Cardiac fibroblast (primary cell): ENCODE data around the gene GJD3.
"Not testable (repeated sequence)": the region's sequence is repeated elsewhere in the genome, so short reads cannot be mapped to it uniquely, and the experiment has no call there.

Experiments
- DNase-seq, 2 donors: peaks; one replicate each; pipeline versions ENCODE4 v3.0.0 to v3.0.0-alpha.2; 2010; ENCODE audit warnings: low read depth in 2 of 2
- H3K4me3 ChIP-seq, 2 donors: replicated peaks in 1 of 2; 1 replicate in 1 of 2; 2 replicates in 1 of 2; pipeline ENCODE4 v1.5.1; 2011; ENCODE audit warnings: low read depth in 2 of 2, low read length in 2 of 2, mild to moderate bottlenecking in 2 of 2, moderate library complexity in 1 of 2
- CTCF ChIP-seq: IDR thresholded peaks from one replicate; pipeline ENCODE4 v1.5.1; 2011; ENCODE audit warnings: low read depth, mild to moderate bottlenecking, low read length, inconsistent platforms

GJD3 gene

GRCh38 chr17:40374821-40375498, 10.4 kb upstream of the GJD3 start:
- DNase-seq, result no peak
- no peak overlapping the region for H3K4me3 ChIP-seq
- TF ChIP-seq CTCF, result no peak

- no peak overlapping the region for H3K4me3 ChIP-seq
- DNase-seq, result no peak
- TF ChIP-seq CTCF, result no peak
Measured at GRCh38 chr17:40373999-40374398, 9.5 kb upstream of the GJD3 start.

GRCh38 chr17:40373324-40373723, 8.8 kb upstream of the GJD3 start:
- peak; percentile 83 to 97 for DNase-seq
- TF ChIP-seq CTCF, result no peak
- H3K4me3 ChIP-seq, result no peak overlapping the region

- peak in 1 of 2 donors; percentile 57 for DNase-seq
- not testable (repeated sequence) for H3K4me3 ChIP-seq
Measured at GRCh38 chr17:40372644-40373043, 8.1 kb upstream of the GJD3 start.

GRCh38 chr17:40372031-40372430, 7.5 kb upstream of the GJD3 start:
- DNase-seq, result no peak
- no peak overlapping the region for H3K4me3 ChIP-seq
- no peak for TF ChIP-seq CTCF

GRCh38 chr17:40371261-40371929, 6.9 kb upstream of the GJD3 start:
- no peak for TF ChIP-seq CTCF
- DNase-seq, result no peak
- no peak overlapping the region for H3K4me3 ChIP-seq

GRCh38 chr17:40369923-40370322, 5.4 kb upstream of the GJD3 start:
- TF ChIP-seq CTCF, result no peak
- no peak for DNase-seq
- H3K4me3 ChIP-seq, result no peak overlapping the region

- not testable (repeated sequence) for H3K4me3 ChIP-seq, DNase-seq
Measured at GRCh38 chr17:40367728-40368127, 3.2 kb upstream of the GJD3 start.
